Ovary (tissue), 9 donors: ENCODE data around the gene RTL1. TPM values are rescaled to one million over a fixed set of nuclear protein-coding genes. Genes with fewer than 3 reads are reported as not detected.

ENCODE experiments used
- DNase-seq, 5 donors: peaks; one replicate each; pipeline ENCODE4 v3.0.0-alpha.2; 2019 to 2020
- H3K27ac ChIP-seq, 2 donors: fragments of 200-600 bp; one replicate each; pipeline versions ENCODE4 v1.5.1 to v1.8.0; 2019 to 2022
- H3K27me3 ChIP-seq: fragments of 200-600 bp; one replicate; pipeline ENCODE4 v1.8.0; 2022
- H3K36me3 ChIP-seq: fragments of 200-600 bp; sonication (generic); one replicate; pipeline ENCODE4 v1.5.1; 2019
- H3K4me1 ChIP-seq: one replicate; pipeline ENCODE4 v1.8.1; 2013; ENCODE audit warnings: mild to moderate bottlenecking, moderate library complexity; ENCODE audit not compliant: insufficient read depth
- H3K4me3 ChIP-seq: fragments of 200-600 bp; sonication (generic); one replicate; pipeline ENCODE4 v1.5.1; 2017
- H3K9me3 ChIP-seq, 2 donors: fragments of 200-600 bp in 1 of 2; sonication (generic) in 1 of 2; one replicate each; pipeline versions ENCODE4 v1.5.1 to v1.8.1; 2013 to 2019; ENCODE audit warnings: mild to moderate bottlenecking in 1 of 2, moderate library complexity in 1 of 2
- EP300 ChIP-seq: sonication (generic); formaldehyde crosslinking; IDR thresholded peaks from one replicate; pipeline ENCODE4 v1.6.1; 2017; ENCODE audit warnings: antibody characterized with exemption
- POLR2A ChIP-seq: fragments of 450-650 bp; IDR thresholded peaks from one replicate; pipeline ENCODE4 v1.6.1; 2017; ENCODE audit warnings: antibody characterized with exemption, mild to moderate bottlenecking, moderate library complexity
- WGBS, 3 donors: extraction: QIAGEN DNeasy Blood & Tissue Kit in 1 of 3; methylation state at CpG; one replicate each; pipeline versions ENCODE4 v1.1.5 to v1.1.7; 2013 to 2017; 5-methylcytosine and 5-hydroxymethylcytosine counted together
- intact Hi-C, 4 donors: fragments of 100-400 bp; cut with DNase I; formaldehyde crosslinking; loops; one replicate each; pipeline versions ENCODE4 v1.11.0 to v1.15.1; 2022 to 2023
- polyA plus RNA-seq, 2 donors: library from polyadenylated mRNA; stranded (reverse); fragments of 200-250 nt in 1 of 2; fragments of 350-450 nt in 1 of 2; fragmentation: Illumina TruSeq in 1 of 2; extraction: RNeasy Lipid Tissue Mini Kit (QIAGEN cat#74804) in 1 of 2; gene quantifications; one replicate each; pipeline ENCODE4 v1.2.3, GENCODE V29; 2013 to 2014
- total RNA-seq, 7 donors: library from RNA; depleted of rRNA in 2 of 7; stranded (reverse); fragments of >200 nt in 2 of 7; fragmentation: NEBNext Ultra II Directional in 3 of 7; extraction: Animal tissue kit (Norgen Biotek cat#: 25700) in 3 of 7; gene quantifications; one replicate each; pipeline versions ENCODE4 v1.1.0 to v1.2.4, GENCODE V29; 2016 to 2023
- TF ChIP-seq, protein P1 (sequence below), 3 donors: fragments of 450-650 bp in 2 of 3; fragments of 200-600 bp in 1 of 3; IDR thresholded peaks; one replicate each; pipeline versions ENCODE4 v1.5.1 to v1.8.0; 2016 to 2022; ENCODE audit warnings: antibody characterized with exemption in 3 of 3, mild to moderate bottlenecking in 1 of 3
- donor health status: DM: no; HTN: no; CAD: no; lungs with moderate emphysema.
- donor health status: DM: no; HTN: no; CAD: no.
- donor health status: Bipolar disorder and iron deficiency.
- donor health status: DM: yes; HTN: yes; CAD: no.
- donor health status: DM: no; HTN: no; CAD: no.
- donor health status: DM: yes; HTN: yes; CAD: no.

The RTL1 gene
- total and polyA plus RNA-seq, 9 donors: 0.06 to 1.3 (median 0.40) TPM; not detected in 2

DNA sequence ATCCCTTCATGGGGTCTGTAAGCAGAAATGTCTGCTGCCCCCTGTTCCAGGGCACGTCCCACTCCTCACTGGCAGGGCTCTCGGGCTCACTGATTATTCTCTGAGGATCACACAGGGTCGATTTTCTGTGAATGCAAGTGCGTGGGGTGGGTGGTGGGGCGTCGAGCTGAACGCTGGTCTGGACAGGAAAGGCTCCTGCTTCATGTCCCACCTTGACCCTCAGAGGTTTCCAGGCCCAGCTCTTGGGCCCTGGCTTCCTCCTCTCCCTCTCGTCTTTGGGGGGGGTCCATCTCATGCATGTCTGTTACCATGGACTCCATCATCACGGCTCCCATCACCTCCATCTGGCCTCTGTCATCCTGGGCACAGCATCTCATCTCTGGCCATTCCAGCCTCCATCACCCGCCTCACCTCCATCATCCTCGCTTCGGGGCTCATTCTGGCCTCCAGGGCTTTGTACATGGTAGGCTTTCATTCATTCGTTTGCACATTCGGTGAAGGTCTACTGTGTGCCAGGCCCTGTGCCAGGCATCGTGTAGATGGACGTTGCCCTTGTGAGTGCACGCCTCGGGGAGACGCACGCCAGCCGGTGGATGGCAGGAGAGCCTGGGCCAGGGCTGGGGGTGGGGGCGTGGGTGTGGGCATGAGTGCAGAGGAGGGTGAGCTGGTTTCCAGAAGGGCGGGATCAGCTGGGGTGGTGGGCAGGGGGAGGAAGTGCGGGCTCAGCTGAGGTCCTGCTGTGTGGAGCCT, 34.7 kb downstream of the RTL1 start:
- Histone ChIP-seq H3K27ac (no peak overlapping the region), H3K27me3 (no peaks in the 10 kb centered on the region), H3K4me3 (no peak overlapping the region), H3K4me1 (no peaks in the 10 kb centered on the region), H3K36me3 (no peaks in the 10 kb centered on the region), H3K9me3 (no peaks in the 10 kb centered on the region)
- 83 to 87% (median 83%) methylated on average over 22 of the region's 24 CpGs for WGBS, 3 donors
- TF ChIP-seq EP300 (no peak), POLR2A (no peak)
- TF ChIP-seq, protein P1, sequence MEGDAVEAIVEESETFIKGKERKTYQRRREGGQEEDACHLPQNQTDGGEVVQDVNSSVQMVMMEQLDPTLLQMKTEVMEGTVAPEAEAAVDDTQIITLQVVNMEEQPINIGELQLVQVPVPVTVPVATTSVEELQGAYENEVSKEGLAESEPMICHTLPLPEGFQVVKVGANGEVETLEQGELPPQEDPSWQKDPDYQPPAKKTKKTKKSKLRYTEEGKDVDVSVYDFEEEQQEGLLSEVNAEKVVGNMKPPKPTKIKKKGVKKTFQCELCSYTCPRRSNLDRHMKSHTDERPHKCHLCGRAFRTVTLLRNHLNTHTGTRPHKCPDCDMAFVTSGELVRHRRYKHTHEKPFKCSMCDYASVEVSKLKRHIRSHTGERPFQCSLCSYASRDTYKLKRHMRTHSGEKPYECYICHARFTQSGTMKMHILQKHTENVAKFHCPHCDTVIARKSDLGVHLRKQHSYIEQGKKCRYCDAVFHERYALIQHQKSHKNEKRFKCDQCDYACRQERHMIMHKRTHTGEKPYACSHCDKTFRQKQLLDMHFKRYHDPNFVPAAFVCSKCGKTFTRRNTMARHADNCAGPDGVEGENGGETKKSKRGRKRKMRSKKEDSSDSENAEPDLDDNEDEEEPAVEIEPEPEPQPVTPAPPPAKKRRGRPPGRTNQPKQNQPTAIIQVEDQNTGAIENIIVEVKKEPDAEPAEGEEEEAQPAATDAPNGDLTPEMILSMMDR (IDR thresholded peaks at IDR 0.05): no peak
- DNase-seq: peak in 2 of 5 donors; percentile 19 to 38
- intact Hi-C loops: no loop called here

DNA sequence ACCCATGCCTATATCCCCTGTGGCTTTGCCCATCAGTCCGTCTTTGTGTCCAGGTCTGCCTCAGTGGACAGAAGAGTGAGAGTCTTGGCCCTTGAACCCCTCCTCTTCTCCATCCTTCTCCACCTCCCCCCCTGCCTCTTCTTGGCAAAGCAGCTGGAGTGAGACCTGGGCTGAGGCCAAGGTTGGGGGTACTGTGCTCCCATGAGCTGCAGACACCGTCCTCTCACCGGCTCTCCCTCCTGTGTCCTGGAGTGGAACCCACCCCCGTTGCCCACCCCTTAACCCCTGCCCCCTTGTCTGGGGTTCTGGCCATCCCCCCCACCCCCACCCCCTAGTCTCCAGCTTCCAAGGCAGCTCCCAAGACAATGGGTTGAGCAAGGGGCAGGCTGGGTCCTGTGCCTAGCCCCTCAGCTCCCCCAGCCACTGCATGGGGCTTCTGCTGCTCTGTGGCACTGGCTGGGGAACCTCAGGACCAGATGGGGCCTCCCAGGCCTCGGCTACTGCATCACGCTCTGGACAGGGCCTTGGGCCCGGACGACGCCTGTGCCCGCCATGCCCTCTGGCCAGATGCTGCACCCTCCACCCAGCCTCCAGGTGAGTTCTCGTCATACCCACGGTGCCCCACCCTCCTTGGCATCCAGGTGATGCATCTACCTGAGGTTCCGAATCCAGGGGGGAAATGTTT, 35.7 kb downstream of the RTL1 start:
- WGBS, 3 donors: 76 to 80% (median 77%) methylated on average over 12 to 13 of the region's 13 CpGs
- intact Hi-C loops: no loop called here

GRCh38 chr14:100866666-100867630, 36.6 kb downstream of the RTL1 start:
- intact Hi-C loops: no loop called here
- peak in 3 of 5 donors; percentile 13 to 41 (median 18) for DNase-seq
- Histone ChIP-seq H3K27me3 (no peaks in the 10 kb centered on the region), H3K36me3 (no peaks in the 10 kb centered on the region), H3K4me3 (no peak overlapping the region), H3K4me1 (no peaks in the 10 kb centered on the region), H3K9me3 (no peaks in the 10 kb centered on the region), H3K27ac (no peak overlapping the region)
- 85 to 89% (median 86%) methylated on average over 16 to 18 of the region's 18 CpGs for WGBS, 3 donors
- TF ChIP-seq, protein P1 (IDR thresholded peaks at IDR 0.05): no peak
- TF ChIP-seq EP300: no peak
- no peak for TF ChIP-seq POLR2A

More for the DNA sequence above, 35.7 kb downstream of the RTL1 start:
- Histone ChIP-seq H3K4me1 (no peaks in the 10 kb centered on the region), H3K4me3 (no peak overlapping the region), H3K27me3 (no peaks in the 10 kb centered on the region), H3K27ac (no peak overlapping the region), H3K9me3 (no peaks in the 10 kb centered on the region), H3K36me3 (no peaks in the 10 kb centered on the region)
- DNase-seq: peak in 3 of 5 donors; percentile 24 to 38 (median 38)
- TF ChIP-seq, protein P1 (IDR thresholded peaks at IDR 0.05): no peak
- TF ChIP-seq EP300: no peak
- no peak for TF ChIP-seq POLR2A
